Fibroblast of lung (primary cell): Measurements from ENCODE around the gene BRDT.

Source experiments
- CTCF ChIP-seq, 2 donors: IDR thresholded peaks in 1 of 2; conservative IDR thresholded peaks in 1 of 2; 1 replicate in 1 of 2; 2 replicates in 1 of 2; pipeline ENCODE4 v1.5.1; 2011 to 2012; ENCODE audit warnings: low read length in 2 of 2, control low read depth in 1 of 2, inconsistent platforms in 1 of 2, low read depth in 1 of 2, mild to moderate bottlenecking in 1 of 2
- EZH2 ChIP-seq: IDR thresholded peaks from 2 replicates; pipeline ENCODE4 v1.5.1; 2012; ENCODE audit warnings: low read length, control low read depth, mild to moderate bottlenecking; ENCODE audit errors: missing control alignments

- TF ChIP-seq CTCF (conservative IDR thresholded peaks at IDR 0.05 in 1 of 2, IDR thresholded peaks at IDR 0.05 in 1 of 2; ENCODE audit: low read depth in 1 of 2, low read length in 2 of 2) (no peak), EZH2 (no peak)
Observed at GRCh38 chr1:92016720-92017316, 67.6 kb downstream of the BRDT start.
